HG02884 (cell line): Measurements from ENCODE around the gene SNED1.

Source experiments
- ATAC-seq: cut with Tn5 transposase; IDR thresholded peaks from one replicate; pipeline ENCODE4 v1.9.1; 2021; ENCODE audit warnings: mild to moderate bottlenecking, moderate library complexity; ENCODE audit not compliant: unreplicated experiment

The SNED1 gene

DNA sequence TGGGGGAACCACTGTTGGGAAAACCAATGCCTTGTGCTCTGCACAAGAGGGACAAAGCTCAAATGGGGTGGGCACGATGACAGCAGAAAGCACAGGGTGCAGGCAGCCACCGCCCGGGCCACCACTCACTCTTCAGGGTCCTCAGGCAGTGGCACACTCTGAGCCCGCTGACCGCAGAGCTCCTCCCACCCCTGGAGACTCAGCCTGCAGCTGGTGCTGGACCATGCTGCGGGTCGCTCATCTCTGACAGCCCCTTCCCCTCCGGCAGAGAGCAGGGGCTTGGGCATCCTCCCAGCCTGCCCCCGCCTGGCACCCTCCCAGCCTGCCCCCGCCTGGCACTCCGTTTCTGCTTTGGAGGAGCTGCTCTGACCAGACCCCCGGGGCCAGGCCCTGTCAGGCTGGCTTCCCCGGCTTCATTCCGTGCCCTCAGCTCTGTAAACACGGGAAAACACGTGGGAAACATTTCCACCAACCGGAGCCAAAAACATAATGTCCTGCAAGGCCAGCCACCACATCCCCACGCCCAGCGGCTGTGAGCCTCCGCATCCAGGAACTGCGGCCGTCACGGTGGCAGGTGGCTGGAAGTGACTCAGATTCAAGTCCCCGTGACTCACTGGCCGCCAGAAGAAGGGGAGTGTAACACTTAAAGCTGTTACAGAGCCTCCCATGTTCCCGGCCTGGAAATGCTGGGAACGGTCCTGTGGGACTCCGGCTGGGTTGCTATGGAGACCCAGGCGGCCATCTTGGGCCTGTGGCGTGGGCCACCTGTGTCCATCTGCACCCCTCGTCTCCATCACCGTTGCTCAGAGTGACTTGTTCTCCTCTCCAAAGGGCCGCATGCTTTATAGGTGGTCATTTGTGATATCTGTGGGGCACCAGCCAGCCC, 6.8 kb upstream of the SNED1 start:
- ATAC-seq = no peak

- no peak for ATAC-seq
Observed at GRCh38 chr2:240992572-240993291, 5.7 kb upstream of the SNED1 start.

DNA sequence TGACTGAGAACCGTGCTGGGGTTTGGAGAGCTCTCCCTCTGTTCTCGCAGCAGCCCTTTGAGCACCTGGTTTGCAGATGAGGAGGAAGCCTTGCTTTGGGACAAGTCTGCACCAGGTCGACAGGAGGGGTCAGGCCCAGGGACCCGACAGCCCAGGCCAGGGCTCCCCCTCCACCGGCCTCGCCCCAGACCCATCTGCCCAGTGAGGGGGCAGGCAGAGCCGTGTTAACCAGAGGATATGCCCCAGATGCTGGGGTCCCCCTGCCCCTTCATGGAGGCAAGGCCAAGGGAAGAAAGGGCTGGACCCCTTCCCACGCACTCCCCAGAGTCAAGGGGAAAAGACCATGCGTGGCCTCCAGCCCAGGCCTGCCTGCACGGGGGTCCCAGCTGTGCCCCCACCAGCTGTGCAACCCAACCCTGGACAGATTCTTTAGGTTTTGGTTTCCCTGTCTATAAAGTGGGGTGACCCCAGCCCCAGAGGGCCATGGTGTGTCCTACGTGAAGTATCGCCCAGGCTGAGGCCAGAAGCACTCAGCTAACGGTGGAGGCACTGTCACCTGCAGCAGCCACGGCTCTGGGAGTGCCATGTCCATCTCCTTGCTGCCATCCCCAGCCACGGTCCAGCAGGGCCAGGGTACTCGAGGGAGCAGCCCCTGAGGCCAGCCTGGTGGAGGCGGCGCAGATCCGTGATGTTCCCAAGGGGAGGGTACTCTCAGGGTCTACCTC, 4.8 kb upstream of the SNED1 start:
- ATAC-seq = no peak

DNA sequence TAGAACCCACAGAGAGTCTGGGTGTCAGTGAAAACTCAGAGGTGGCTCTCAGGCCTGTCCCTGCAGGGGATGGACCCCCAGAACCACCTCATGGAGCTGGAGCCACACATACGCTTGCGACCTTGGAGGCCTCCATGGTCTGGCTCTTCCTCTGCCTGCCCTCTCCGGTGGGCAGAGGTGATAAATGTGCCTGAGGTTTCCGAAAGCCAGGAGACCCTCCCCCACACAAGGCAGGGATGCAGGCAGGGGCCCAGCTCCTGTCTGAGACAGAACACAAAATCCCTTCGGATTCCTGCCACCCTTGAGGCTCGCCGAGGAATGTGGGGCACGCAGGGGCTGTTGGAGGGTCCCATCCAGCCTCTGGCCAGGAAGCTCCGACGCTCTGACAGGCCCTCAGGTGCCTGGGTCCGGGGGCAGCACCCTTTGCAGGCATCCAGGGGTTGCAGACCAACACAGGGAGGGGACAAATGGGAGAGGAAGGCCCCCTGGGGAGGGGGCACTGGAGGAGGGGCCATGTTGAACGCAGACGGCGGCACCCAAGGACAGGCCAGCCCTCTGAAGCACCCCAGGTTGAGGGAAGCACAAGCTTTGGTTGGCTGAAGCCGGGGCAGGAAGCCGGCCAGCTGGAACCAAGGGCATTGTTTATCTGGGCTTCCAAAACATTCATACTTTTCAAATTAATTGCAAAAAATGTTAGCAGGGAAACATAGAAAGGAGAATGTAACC, 4.1 kb upstream of the SNED1 start:
- ATAC-seq = no peak

DNA sequence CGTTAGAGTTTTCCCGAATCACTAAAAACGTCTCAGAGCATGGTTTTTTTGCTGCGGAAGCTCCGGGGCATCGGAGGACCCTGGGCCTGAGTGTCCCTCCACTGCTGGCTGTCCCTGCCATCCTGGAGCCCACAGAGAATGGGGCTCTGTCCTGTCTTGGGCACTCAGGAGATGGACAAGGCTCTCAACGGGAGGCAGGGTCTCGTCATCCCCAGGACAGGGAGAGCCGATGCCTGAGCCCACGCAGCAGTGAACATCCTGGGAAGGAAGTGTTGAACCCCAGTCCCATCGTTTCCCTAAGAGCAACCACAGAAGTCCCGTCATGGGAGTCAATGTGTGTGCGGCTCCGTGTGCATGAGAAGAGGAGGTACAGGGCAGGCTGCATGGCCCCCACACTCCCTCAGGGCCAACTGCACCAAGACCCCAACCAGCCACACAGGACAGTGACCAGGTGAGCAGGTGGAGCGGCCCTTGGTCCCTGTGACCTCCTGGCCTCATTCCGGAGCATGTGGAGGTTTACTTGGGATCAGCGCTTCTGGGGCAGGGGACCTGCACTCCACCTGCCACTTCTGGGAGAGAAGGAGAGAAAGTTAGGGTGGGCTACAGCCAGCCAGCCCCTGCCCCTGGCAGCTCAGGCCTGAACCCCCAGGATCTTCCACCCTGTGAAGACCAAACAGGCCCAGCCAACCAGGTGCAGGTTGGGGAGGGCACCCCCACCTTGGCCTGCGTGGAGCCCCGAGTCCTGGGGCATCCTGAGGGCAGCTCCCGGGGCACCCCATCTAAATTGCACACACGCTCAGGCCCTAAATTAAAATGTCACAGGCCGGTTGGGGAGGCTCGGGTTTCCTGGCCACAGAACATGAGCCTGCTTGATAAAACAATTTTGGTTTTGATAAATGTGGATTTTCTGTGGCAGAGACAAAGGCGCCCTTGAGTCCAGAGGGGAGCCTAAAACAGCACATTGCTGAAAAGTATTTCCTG, 3.1 kb upstream of the SNED1 start:
- ATAC-seq = no peak

DNA sequence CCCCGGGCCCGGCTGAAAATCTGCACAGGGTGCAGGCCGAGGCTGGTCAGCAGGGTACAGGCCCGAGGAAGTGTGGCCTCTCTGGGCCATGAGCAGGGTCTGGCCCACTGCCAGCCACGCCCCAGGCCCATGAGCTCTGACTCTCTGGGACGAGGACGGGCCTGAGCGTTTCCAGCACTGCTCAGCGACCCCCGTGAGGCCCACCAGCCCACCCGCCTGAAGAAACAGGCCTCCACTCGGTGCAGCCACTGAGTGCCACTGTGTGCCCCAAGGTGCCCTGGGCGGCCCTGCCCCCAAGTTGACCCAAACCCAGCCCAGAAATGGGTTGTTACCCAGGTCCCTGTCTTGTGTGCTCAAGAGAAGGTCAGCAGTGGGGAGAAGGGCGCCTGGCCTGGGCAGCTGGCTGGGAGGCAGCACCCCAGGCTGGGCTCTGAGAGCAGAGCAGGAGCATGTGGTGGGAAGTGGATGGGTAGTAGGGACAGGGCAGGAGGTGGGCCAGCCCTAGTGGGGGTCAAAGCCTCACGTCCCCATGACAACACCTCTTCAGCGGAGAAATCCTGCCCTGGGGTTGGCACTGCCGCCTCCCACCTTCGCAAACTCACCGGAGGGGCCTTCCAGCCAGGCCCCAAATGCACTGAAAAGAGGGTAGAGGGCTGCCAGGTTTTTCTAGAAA, 2.1 kb upstream of the SNED1 start:
- ATAC-seq = no peak

GRCh38 chr2:240996834-240997140, 1.6 kb upstream of the SNED1 start:
- ATAC-seq = no peak

GRCh38 chr2:240997141-240997855, 1.1 kb upstream of the SNED1 start:
- ATAC-seq = no peak

DNA sequence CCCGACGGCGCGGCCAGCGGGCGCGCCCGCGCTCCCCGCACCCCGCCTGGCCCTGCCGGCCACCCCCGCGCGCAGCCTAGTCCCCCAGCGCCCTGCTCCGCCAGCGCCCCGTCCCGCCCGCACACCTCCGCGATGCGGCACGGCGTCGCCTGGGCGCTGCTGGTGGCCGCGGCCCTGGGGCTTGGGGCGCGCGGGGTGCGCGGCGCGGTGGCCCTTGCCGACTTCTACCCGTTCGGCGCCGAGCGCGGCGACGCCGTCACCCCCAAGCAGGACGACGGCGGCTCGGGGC, 232 bp downstream of the SNED1 start:
- no peak for ATAC-seq

- ATAC-seq = no peak
Observed at GRCh38 chr2:240998995-240999791, 775 bp downstream of the SNED1 start.

DNA sequence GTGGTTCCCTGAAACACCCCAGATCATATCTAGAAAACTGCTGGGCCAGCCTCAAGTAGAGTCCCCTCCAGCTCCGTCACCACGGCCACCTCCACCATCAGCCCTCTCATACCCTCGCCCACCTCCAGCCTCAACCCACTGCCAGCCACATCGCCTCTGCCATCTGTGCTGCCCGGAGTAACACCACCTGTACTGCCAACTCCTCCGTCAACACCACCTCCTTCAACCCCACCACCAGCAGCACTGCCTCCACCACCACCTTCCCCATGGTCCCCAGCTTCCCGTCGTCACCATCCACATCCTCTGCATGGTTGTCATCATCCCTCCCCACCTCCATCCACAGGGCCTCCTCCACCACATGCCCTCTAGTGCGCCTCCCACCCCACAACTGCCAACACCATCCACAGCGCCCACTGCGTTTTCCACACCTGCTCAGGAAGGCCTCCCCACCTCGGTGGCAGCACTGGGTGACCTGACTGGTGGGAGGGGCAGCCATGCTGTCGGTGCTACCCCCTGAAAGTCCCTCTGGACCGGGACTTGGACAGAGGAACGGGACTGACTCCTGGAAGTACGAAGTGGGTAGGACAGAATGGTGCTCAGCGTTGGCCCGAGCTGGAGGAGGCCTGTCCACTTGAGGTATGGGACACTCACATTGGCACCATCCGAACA, 1.6 kb downstream of the SNED1 start:
- no peak for ATAC-seq

- ATAC-seq = no peak
Observed at GRCh38 chr2:241000831-241001321, 2.5 kb downstream of the SNED1 start.

DNA sequence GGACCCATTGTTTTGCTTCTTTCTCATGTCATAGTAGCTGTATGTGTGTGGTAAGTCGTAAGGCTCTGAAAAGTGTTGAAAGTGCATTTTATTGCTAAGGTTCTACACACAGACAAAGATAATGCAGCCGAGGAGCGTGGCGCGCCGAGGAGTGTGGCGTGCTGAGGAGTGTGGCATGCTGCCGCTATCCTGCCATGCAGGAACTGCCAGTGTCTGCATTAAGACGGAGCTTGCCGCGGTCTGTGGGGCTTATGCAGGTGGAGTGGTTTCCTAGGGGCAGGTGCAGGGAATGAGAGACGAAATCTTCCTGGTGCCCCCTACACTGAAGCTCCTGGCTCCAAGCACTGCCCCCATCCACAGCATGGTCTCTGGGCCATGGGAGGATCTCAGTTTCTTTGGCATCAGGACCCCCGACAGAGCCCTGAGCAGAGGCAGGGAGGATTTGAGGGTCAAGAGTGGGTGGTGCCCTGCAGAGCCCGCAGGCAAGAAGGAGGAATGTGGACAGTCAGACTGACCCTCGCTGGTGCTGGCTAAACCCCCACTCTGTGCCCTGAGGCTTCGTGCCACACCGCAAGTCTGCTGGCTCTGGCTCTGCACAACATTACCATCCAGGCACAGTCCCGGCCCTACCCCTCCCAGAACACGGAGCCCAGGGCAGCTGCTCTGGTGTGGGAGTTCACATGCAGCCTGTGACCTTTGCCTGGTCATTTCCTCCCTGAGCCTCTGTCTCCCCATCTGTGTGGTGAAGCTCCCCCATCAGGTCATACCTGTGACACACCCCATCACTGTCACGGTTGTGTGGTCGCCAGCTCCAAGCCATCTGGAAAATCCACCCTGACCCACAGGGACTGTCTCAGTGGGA, 3.2 kb downstream of the SNED1 start:
- no peak for ATAC-seq

DNA sequence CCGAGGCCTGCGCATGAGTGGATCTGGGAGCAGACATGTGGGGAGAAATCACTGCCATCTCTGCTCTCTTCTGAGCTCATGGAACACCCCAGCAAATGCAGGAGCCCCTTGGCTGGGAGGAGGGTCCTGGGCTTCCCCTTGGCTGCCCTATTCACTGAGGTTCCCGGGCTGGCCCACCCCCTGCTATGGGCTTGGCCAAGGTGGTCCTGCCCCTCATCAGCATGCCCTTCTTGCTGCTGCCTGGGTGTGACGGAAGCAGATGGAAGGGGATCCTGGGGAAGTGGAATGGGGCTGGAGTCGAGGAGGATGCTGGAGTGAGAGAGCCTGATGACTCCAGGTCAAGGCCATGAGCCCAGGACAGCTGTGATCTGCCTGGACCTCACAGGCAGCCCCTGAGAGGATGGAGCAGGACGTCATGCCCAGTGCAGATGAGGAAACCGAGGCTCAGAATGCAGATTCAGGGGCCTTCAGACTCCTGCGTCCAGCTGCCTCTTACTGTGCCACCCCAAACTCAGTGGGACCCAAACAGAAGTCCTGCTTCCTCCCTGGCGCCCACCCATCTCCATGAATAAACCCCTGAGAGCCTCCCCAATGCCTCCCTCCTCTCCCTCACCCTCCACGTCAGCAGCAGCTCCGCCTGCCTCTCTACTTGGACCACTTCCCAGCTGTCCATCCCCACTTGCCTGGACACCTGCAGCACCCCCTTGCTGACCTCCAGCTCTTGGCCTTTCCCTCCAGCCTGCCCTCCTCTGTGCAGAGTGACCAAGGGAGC, 4.0 kb downstream of the SNED1 start:
- ATAC-seq = no peak

GRCh38 chr2:241003047-241003360, 4.6 kb downstream of the SNED1 start:
- ATAC-seq = no peak

- no peak for ATAC-seq
Observed at GRCh38 chr2:241003369-241003768, 5.0 kb downstream of the SNED1 start.
